ELR (cell line): ENCODE data around the gene PDXP.
A peak's percentile ranks its signal among the peaks of the same experiment; 100 is the strongest.

ENCODE experiments used
- DNase-seq: peaks from one replicate; pipeline ENCODE4 v3.0.0-alpha.2; 2015; ENCODE audit warnings: low read depth

PDXP gene

GRCh38 chr22:37628830-37629229 is 29.7 kb upstream of the PDXP start:
- no peak for DNase-seq

- DNase-seq, result no peak
These were observed 28.6 kb upstream of the PDXP start for GRCh38 chr22:37629928-37630327.

- DNase-seq, result no peak
These were observed 27.6 kb upstream of the PDXP start for GRCh38 chr22:37630839-37631435.

- DNase-seq, result no peak
These were observed 26.9 kb upstream of the PDXP start for GRCh38 chr22:37631448-37632173.

GRCh38 chr22:37632174-37633088 is 26.1 kb upstream of the PDXP start:
- no peak for DNase-seq

GRCh38 chr22:37633089-37633624 is 25.4 kb upstream of the PDXP start:
- no peak for DNase-seq

GRCh38 chr22:37633625-37634416 is 24.7 kb upstream of the PDXP start:
- DNase-seq, result peak; percentile 77

GRCh38 chr22:37634417-37634924 is 24.1 kb upstream of the PDXP start:
- DNase-seq, result peak; percentile 39

GRCh38 chr22:37635157-37635556 is 23.4 kb upstream of the PDXP start:
- DNase-seq, result no peak

GRCh38 chr22:37636186-37636948 is 22.2 kb upstream of the PDXP start:
- peak; percentile 43 for DNase-seq

GRCh38 chr22:37636949-37637273 is 21.6 kb upstream of the PDXP start:
- DNase-seq, result no peak

- no peak for DNase-seq
These were observed 20.0 kb upstream of the PDXP start for GRCh38 chr22:37638391-37639069.

GRCh38 chr22:37639070-37639760 is 19.3 kb upstream of the PDXP start, which contains the start of gene SH3BP1:
SH3BP1 (plus strand) TSS chr22:37639669; CDS start chr22:37639788, 119 bp downstream.
- peak; percentile 68 for DNase-seq

- DNase-seq, result no peak
These were observed 18.5 kb upstream of the PDXP start for GRCh38 chr22:37639771-37640590.

- DNase-seq, result no peak
These were observed 17.6 kb upstream of the PDXP start for GRCh38 chr22:37640591-37641560.

GRCh38 chr22:37641561-37641949 is 17.0 kb upstream of the PDXP start:
- no peak for DNase-seq

GRCh38 chr22:37643225-37643847 is 15.2 kb upstream of the PDXP start:
- peak; percentile 79 for DNase-seq
